ENCODE data around the gene ARPC1B.
"Not testable (repeated sequence)": the region's sequence is repeated elsewhere in the genome, so short reads cannot be mapped to it uniquely, and the experiment has no call there.

ARPC1B gene

GRCh38 chr7:99387239-99387635, 12.7 kb downstream of the ARPC1B start:
- not testable (repeated sequence) for DNase-seq (ENCODE audit: extremely low read depth in 1 of 2, low read depth in 1 of 2)

GRCh38 chr7:99387912-99388311, 13.4 kb downstream of the ARPC1B start:
- DNase-seq (ENCODE audit: extremely low read depth in 1 of 2, low read depth in 1 of 2) = no peak

GRCh38 chr7:99389772-99390171, 15.2 kb downstream of the ARPC1B start:
- DNase-seq (ENCODE audit: extremely low read depth in 1 of 2, low read depth in 1 of 2) = no peak

GRCh38 chr7:99390941-99391602, 16.5 kb downstream of the ARPC1B start:
- DNase-seq (ENCODE audit: extremely low read depth in 1 of 2, low read depth in 1 of 2) = no peak

GRCh38 chr7:99392046-99392445, 17.5 kb downstream of the ARPC1B start:
- no peak for DNase-seq (ENCODE audit: extremely low read depth in 1 of 2, low read depth in 1 of 2)

GRCh38 chr7:99392659-99393354, 18.3 kb downstream of the ARPC1B start:
- DNase-seq (ENCODE audit: extremely low read depth in 1 of 2, low read depth in 1 of 2) = peak; percentile 65 to 69

GRCh38 chr7:99393355-99394187, 19.0 kb downstream of the ARPC1B start:
- no peak for DNase-seq (ENCODE audit: extremely low read depth in 1 of 2, low read depth in 1 of 2)

GRCh38 chr7:99394188-99394502, 19.6 kb downstream of the ARPC1B start:
- DNase-seq (ENCODE audit: extremely low read depth in 1 of 2, low read depth in 1 of 2) = no peak

GRCh38 chr7:99395616-99396327, 21.2 kb downstream of the ARPC1B start:
- no peak for DNase-seq (ENCODE audit: extremely low read depth in 1 of 2, low read depth in 1 of 2)

GRCh38 chr7:99396418-99397296, 22.1 kb downstream of the ARPC1B start:
- no peak for DNase-seq (ENCODE audit: extremely low read depth in 1 of 2, low read depth in 1 of 2)

GRCh38 chr7:99397297-99397983, 22.9 kb downstream of the ARPC1B start:
- DNase-seq (ENCODE audit: extremely low read depth in 1 of 2, low read depth in 1 of 2) = no peak

GRCh38 chr7:99398891-99399445, 24.4 kb downstream of the ARPC1B start:
- no peak for DNase-seq (ENCODE audit: extremely low read depth in 1 of 2, low read depth in 1 of 2)

- no peak for DNase-seq (ENCODE audit: extremely low read depth in 1 of 2, low read depth in 1 of 2)
Measured at GRCh38 chr7:99399597-99399996, 25.1 kb downstream of the ARPC1B start.

GRCh38 chr7:99402854-99403253, 28.3 kb downstream of the ARPC1B start:
- no peak for DNase-seq (ENCODE audit: extremely low read depth in 1 of 2, low read depth in 1 of 2)

- no peak for DNase-seq (ENCODE audit: extremely low read depth in 1 of 2, low read depth in 1 of 2)
Measured at GRCh38 chr7:99403764-99404163, 29.2 kb downstream of the ARPC1B start.

GRCh38 chr7:99404235-99404976, 29.9 kb downstream of the ARPC1B start:
- no peak for DNase-seq (ENCODE audit: extremely low read depth in 1 of 2, low read depth in 1 of 2)

- DNase-seq (ENCODE audit: extremely low read depth in 1 of 2, low read depth in 1 of 2) = no peak
Measured at GRCh38 chr7:99404977-99405320, 30.4 kb downstream of the ARPC1B start.

- DNase-seq (ENCODE audit: extremely low read depth in 1 of 2, low read depth in 1 of 2) = no peak
Measured at GRCh38 chr7:99406557-99406956, 32.0 kb downstream of the ARPC1B start.

- peak in 1 of 2 donors; percentile 12 for DNase-seq (ENCODE audit: extremely low read depth in 1 of 2, low read depth in 1 of 2)
Measured at GRCh38 chr7:99407872-99408378, 33.4 kb downstream of the ARPC1B start.
